ENCODE data around the gene IMPA2. TPM values are rescaled to one million over a fixed set of nuclear protein-coding genes. Genes with fewer than 3 reads are reported as not detected.

IMPA2 gene
- total RNA-seq, 1 experiment from 2014 or later, result 34.8 TPM

GRCh38 chr18:12008842-12009580, 27.7 kb downstream of the IMPA2 start:
- Mint-ChIP-seq H3K27ac (ENCODE audit: unreplicated experiment) (no peak overlapping the region), H3K27me3 (ENCODE audit: unreplicated experiment) (no peaks in the 10 kb centered on the region), H3K9me3 (ENCODE audit: low read depth, unreplicated experiment) (no peaks in the 10 kb centered on the region), H3K4me1 (ENCODE audit: low read depth, unreplicated experiment) (no peaks in the 10 kb centered on the region), H3K36me3 (ENCODE audit: insufficient read depth, unreplicated experiment) (no peaks in the 10 kb centered on the region), H3K4me3 (ENCODE audit: low read depth, unreplicated experiment) (no peak overlapping the region)
- CTCF ChIA-PET, result interaction anchor here (0.6 kb wide), 1 partner anchor 30 kb away, joined by 3 read pairs; no protein-coding TSS in a partner anchor
- intact Hi-C loops (cut with micrococcal nuclease; ENCODE audit: unreplicated experiment), result no loop called here
- no TSS peak for BruUV-seq (replicated peaks)
- TF ChIP-seq CTCF (IDR thresholded peaks at IDR 0.05; ENCODE audit: unreplicated experiment), result no peak
- DNase-seq, result no peak

GRCh38 chr18:12009581-12010140, 28.4 kb downstream of the IMPA2 start:
- intact Hi-C loops (cut with micrococcal nuclease; ENCODE audit: unreplicated experiment), result no loop called here
- no peak for TF ChIP-seq CTCF (IDR thresholded peaks at IDR 0.05; ENCODE audit: unreplicated experiment)
- H3K27ac Mint-ChIP-seq (ENCODE audit: unreplicated experiment), result no peak overlapping the region
- H3K4me1 Mint-ChIP-seq (ENCODE audit: low read depth, unreplicated experiment), result no peaks in the 10 kb centered on the region
- H3K4me3 Mint-ChIP-seq (ENCODE audit: low read depth, unreplicated experiment), result no peak overlapping the region
- BruUV-seq (replicated peaks), result no TSS peak
- no peaks in the 10 kb centered on the region for H3K36me3 Mint-ChIP-seq (ENCODE audit: insufficient read depth, unreplicated experiment)
- H3K9me3 Mint-ChIP-seq (ENCODE audit: low read depth, unreplicated experiment), result no peaks in the 10 kb centered on the region
- CTCF ChIA-PET, result interaction anchor here (0.6 kb wide), 1 partner anchor 29 kb away, joined by 3 read pairs; no protein-coding TSS in a partner anchor
- H3K27me3 Mint-ChIP-seq (ENCODE audit: unreplicated experiment), result no peaks in the 10 kb centered on the region
- DNase-seq, result no peak

GRCh38 chr18:12010187-12010802, 29.0 kb downstream of the IMPA2 start:
- H3K36me3 Mint-ChIP-seq (ENCODE audit: insufficient read depth, unreplicated experiment), result no peaks in the 10 kb centered on the region
- CTCF ChIA-PET, result no interaction called here
- no peak for DNase-seq
- peaks cover 4% of the 10 kb centered on the region for H3K4me1 Mint-ChIP-seq (ENCODE audit: low read depth, unreplicated experiment)
- BruUV-seq (replicated peaks), result no TSS peak
- no peak overlapping the region for H3K4me3 Mint-ChIP-seq (ENCODE audit: low read depth, unreplicated experiment)
- no peak overlapping the region for H3K27ac Mint-ChIP-seq (ENCODE audit: unreplicated experiment)
- no peak for TF ChIP-seq CTCF (IDR thresholded peaks at IDR 0.05; ENCODE audit: unreplicated experiment)
- H3K27me3 Mint-ChIP-seq (ENCODE audit: unreplicated experiment), result no peaks in the 10 kb centered on the region
- H3K9me3 Mint-ChIP-seq (ENCODE audit: low read depth, unreplicated experiment), result no peaks in the 10 kb centered on the region
- intact Hi-C loops (cut with micrococcal nuclease; ENCODE audit: unreplicated experiment), result no loop called here

- CTCF ChIA-PET, result no interaction called here
- DNase-seq, result no peak
- no peaks in the 10 kb centered on the region for H3K27me3 Mint-ChIP-seq (ENCODE audit: unreplicated experiment)
- no peak for TF ChIP-seq CTCF (IDR thresholded peaks at IDR 0.05; ENCODE audit: unreplicated experiment)
- intact Hi-C loops (cut with micrococcal nuclease; ENCODE audit: unreplicated experiment), result no loop called here
- H3K9me3 Mint-ChIP-seq (ENCODE audit: low read depth, unreplicated experiment), result no peaks in the 10 kb centered on the region
- no peak overlapping the region for H3K4me3 Mint-ChIP-seq (ENCODE audit: low read depth, unreplicated experiment)
- BruUV-seq (replicated peaks), result no TSS peak
- no peak overlapping the region for H3K27ac Mint-ChIP-seq (ENCODE audit: unreplicated experiment)
- peaks cover 12% of the 10 kb centered on the region for H3K4me1 Mint-ChIP-seq (ENCODE audit: low read depth, unreplicated experiment)
- H3K36me3 Mint-ChIP-seq (ENCODE audit: insufficient read depth, unreplicated experiment), result no peaks in the 10 kb centered on the region
These were observed 30.1 kb downstream of the IMPA2 start for GRCh38 chr18:12011199-12011956.
